ENCODE results near the gene WFIKKN1. TPM values are rescaled to one million over a fixed set of nuclear protein-coding genes. Genes with fewer than 3 reads are reported as not detected.
A peak's percentile ranks its signal among the peaks of the same experiment; 100 is the strongest.

Gene WFIKKN1
- total and polyA plus RNA-seq, 8 donors, result 0.11 to 1.4 (median 0.52) TPM

DNA sequence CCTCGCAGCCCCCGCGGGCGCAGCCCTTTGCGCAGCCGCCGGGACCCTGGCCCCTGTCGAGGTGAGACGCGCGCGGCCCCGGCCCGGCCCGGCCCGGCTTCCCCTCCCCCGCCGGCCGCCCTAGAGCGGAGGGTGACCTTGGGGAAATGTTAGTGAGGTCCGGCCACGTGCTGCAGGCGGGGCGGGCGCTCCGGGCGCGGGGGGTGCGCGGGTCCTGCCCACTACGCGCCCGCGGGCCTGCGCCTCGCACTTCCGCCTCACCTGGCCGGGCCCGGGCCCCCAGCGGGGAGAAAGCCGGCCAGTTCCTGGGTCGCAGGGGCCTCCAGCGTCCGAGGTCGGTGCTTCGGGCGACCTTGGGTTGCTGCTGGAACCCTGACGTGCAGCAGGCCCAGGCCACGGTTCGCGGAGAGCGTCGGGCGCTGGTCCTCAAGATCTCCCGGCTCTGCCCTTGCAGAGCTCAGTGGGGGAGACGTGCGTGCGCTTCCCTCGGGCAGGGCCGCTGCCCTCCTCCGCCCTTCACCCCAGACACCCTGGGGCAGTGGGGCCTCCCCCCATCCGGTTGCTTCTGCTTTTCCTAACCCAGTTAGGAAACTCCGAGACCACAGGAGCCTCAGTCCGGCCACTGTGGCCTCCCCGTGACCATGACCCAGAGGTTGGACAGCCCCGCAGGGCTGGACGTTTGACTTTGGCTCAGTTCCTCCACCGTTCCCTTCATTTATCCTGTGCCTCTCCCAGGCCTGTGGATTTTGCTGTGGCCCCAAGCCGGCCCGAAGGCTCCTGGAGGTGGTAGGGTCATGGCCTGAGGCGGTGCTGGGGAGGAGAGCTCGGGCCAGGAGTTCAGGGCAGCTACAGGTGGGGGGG is 11.6 kb downstream of the WFIKKN1 start:
- Histone ChIP-seq H3K36me3 (peaks cover 0 to 13% of the 10 kb centered on the region in 2 donors), H3K27me3 (no peaks in the 10 kb centered on the region), H3K27ac (peak overlapping the region; percentile 75 to 84), H3K9me3 (no peaks in the 10 kb centered on the region), H3K4me1 (peaks cover 12 to 54% of the 10 kb centered on the region in 2 donors), H3K4me3 (peak overlapping the region; percentile 71 to 72)
- peak in 2 of 4 donors; percentile 83 to 91 for DNase-seq
- TF ChIP-seq, protein P1, sequence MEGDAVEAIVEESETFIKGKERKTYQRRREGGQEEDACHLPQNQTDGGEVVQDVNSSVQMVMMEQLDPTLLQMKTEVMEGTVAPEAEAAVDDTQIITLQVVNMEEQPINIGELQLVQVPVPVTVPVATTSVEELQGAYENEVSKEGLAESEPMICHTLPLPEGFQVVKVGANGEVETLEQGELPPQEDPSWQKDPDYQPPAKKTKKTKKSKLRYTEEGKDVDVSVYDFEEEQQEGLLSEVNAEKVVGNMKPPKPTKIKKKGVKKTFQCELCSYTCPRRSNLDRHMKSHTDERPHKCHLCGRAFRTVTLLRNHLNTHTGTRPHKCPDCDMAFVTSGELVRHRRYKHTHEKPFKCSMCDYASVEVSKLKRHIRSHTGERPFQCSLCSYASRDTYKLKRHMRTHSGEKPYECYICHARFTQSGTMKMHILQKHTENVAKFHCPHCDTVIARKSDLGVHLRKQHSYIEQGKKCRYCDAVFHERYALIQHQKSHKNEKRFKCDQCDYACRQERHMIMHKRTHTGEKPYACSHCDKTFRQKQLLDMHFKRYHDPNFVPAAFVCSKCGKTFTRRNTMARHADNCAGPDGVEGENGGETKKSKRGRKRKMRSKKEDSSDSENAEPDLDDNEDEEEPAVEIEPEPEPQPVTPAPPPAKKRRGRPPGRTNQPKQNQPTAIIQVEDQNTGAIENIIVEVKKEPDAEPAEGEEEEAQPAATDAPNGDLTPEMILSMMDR (IDR thresholded peaks at IDR 0.05), result no peak
- intact Hi-C loops (cut with DNase I), result no loop called here
- ATAC-seq, result peak; percentile 71

DNA sequence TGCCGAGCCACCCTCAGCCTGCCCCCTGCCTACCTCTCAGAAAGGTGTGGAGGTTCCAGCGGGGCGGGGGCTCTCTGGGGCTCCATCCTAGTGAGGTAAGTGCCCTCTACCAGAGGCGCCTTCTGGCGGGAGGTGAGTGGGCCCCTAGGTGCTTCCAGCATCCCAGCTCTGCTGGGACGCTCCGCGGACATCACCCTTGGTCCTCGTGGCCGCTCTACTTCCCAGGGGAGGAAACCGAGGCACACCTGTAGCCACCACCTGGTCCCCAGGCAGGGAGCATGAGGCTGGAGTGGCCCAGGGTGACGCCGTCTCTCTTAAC is 12.2 kb downstream of the WFIKKN1 start:
- intact Hi-C loops (cut with DNase I), result no loop called here
- peaks cover 0 to 13% of the 10 kb centered on the region in 2 donors for H3K36me3 ChIP-seq
- ATAC-seq (no peak), DNase-seq (no peak)
- TF ChIP-seq, protein P1 (IDR thresholded peaks at IDR 0.05), result no peak
- peak overlapping the region; percentile 75 to 84 for H3K27ac ChIP-seq
- H3K4me3 ChIP-seq, result peak overlapping the region; percentile 71 to 72
- H3K27me3 ChIP-seq, result no peaks in the 10 kb centered on the region
- peaks cover 17 to 54% of the 10 kb centered on the region in 2 donors for H3K4me1 ChIP-seq
- no peaks in the 10 kb centered on the region for H3K9me3 ChIP-seq

DNA sequence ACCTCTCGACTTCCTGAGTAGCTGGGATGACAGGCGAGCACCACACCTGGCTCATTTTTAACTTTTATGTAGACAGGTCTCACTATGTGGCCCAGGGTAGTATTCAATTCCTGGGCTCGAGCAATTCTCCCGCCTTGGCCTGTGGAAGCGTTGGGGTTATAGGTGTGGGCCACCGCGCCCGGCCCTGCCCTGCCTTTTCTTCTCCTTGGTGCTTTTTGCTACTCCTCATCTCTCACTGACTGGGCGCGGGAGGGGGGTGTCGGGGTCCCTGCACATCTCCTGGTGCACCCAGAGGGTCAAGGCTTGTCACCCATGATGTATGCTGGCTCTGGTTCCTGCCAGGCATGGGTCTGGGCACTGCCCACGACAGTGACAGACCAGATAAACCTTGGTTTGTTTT is 13.8 kb downstream of the WFIKKN1 start:
- H3K4me1 ChIP-seq, result peaks cover 24 to 65% of the 10 kb centered on the region in 2 donors
- DNase-seq (no peak), ATAC-seq (no peak)
- no peak overlapping the region for H3K4me3 ChIP-seq
- TF ChIP-seq, protein P1 (IDR thresholded peaks at IDR 0.05), result no peak
- H3K36me3 ChIP-seq, result peaks cover 0 to 13% of the 10 kb centered on the region in 2 donors
- H3K27me3 ChIP-seq, result no peaks in the 10 kb centered on the region
- no peaks in the 10 kb centered on the region for H3K9me3 ChIP-seq
- no peak overlapping the region for H3K27ac ChIP-seq
- intact Hi-C loops (cut with DNase I), result no loop called here

DNA sequence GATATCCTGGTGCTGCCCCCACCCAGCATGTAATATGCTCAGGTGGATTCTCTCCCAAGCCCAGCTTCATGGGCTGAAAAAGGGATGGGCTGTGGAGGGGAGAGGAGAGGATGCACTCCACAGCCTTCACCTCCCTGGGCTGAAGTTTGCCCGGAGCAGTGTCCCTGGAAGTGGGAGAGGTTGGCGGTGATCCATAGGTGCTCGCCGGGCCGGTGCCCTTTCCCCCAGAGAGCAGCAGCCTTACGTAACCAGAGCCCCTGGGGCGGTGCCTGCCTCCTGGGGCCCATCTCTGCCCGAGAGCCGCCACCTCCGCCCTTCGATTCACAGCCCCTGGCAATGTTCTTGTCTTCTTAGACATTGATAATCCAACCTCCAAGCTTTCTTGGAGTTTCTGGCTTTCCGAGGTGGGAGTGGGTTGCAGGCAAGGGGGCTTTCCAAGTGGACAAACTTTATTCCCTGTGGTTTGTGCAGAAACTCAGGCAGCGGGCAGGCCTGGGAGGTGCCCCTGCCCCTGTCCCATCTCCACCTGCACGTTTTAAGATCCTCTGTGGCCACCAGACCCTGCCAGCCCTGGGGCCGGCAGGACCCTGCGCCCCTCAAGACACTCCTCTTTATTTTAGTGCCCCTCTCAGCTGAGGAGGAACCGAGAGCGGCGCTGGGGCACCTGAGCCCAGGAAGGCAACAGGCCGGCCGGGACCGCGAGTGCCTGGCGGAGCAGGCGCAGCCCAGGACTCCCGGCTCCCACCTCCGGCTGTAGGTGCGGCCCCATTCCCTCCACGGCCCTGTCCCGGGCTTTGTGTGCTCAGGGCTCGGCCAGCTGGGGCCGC is 15.3 kb downstream of the WFIKKN1 start:
- no peaks in the 10 kb centered on the region for H3K9me3 ChIP-seq
- H3K4me1 ChIP-seq, result peaks cover 31 to 76% of the 10 kb centered on the region in 2 donors
- H3K27me3 ChIP-seq, result no peaks in the 10 kb centered on the region
- intact Hi-C loops (cut with DNase I), result no loop called here
- no peak for DNase-seq
- H3K27ac ChIP-seq, result no peak overlapping the region
- peaks cover 0 to 13% of the 10 kb centered on the region in 2 donors for H3K36me3 ChIP-seq
- ATAC-seq, result no peak
- H3K4me3 ChIP-seq, result no peak overlapping the region
- TF ChIP-seq, protein P1 (IDR thresholded peaks at IDR 0.05), result no peak

DNA sequence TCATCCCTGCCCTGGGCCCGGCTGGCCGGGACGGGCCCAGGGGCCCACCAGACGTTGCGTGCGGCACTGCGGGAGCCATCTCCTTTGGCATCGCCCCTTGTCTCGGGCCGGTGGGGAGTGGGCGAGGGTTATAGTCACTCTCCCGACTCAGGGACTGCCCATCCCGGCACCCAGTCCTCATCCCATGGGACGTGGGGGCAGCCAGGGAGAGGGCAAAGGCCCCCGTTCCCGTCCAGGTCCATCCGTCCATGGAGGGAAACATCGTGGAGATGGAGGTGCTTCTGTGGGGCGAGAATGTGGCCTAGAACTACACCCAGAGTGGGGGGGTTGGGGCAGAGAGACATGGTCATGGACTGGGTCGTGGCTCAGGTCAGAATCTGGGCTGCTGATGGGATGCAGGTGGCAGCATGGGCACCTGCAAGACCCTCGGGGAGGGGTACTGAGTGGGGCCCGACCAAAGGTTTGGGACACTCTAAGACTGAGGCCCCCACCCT is 15.9 kb downstream of the WFIKKN1 start:
- no peak for ATAC-seq
- Histone ChIP-seq H3K36me3 (peaks cover 0 to 17% of the 10 kb centered on the region in 2 donors), H3K27me3 (no peaks in the 10 kb centered on the region), H3K4me3 (no peak overlapping the region), H3K4me1 (peaks cover 31 to 72% of the 10 kb centered on the region in 2 donors), H3K9me3 (no peaks in the 10 kb centered on the region), H3K27ac (no peak overlapping the region)
- TF ChIP-seq, protein P1 (IDR thresholded peaks at IDR 0.05), result no peak
- DNase-seq, result no peak
- intact Hi-C loops (cut with DNase I), result no loop called here

Data from left lung (tissue), 10 donors.